Measurements from ENCODE around the gene TNN. TPM values are rescaled to one million over a fixed set of nuclear protein-coding genes. Genes with fewer than 3 reads are reported as not detected.

Gene TNN
- total RNA-seq, 1 donor from 2014 or later = 0.26 TPM

DNA sequence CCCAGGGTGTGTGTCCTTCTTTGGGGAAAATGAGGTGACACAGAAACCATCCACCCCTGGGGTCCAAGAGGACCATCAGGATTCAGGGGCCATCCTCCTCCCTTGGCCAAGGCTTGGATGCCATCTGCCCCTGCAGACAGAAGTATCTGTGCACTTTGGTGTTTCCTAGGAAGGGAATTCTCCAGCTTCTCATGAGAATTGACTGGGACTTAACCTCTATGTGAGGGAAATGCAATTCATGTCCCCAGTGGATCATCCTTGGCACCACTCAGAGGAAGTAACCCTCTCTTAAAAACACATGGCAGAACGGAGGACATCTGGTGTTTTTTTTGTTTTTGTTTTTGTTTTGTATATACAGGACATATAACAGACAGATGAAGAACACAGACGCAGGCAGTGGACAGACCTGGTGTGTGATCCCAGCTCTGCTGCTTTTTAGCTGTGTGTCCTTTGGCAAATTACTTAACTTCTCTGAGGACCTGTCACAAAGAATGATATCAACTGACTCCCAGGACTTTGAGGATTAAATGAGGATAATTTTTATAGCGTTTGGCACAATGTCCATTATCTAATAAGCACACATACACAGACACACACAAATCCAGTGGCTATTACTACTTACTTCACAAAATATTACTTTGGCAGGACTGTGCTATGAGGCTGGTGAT is 3.8 kb downstream of the TNN start:
- Mint-ChIP-seq H3K4me1 (peaks cover 12% of the 10 kb centered on the region), H3K4me3 (no peak overlapping the region)
- TF ChIP-seq, protein P1, sequence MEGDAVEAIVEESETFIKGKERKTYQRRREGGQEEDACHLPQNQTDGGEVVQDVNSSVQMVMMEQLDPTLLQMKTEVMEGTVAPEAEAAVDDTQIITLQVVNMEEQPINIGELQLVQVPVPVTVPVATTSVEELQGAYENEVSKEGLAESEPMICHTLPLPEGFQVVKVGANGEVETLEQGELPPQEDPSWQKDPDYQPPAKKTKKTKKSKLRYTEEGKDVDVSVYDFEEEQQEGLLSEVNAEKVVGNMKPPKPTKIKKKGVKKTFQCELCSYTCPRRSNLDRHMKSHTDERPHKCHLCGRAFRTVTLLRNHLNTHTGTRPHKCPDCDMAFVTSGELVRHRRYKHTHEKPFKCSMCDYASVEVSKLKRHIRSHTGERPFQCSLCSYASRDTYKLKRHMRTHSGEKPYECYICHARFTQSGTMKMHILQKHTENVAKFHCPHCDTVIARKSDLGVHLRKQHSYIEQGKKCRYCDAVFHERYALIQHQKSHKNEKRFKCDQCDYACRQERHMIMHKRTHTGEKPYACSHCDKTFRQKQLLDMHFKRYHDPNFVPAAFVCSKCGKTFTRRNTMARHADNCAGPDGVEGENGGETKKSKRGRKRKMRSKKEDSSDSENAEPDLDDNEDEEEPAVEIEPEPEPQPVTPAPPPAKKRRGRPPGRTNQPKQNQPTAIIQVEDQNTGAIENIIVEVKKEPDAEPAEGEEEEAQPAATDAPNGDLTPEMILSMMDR (conservative IDR thresholded peaks at IDR 0.05) = no peak

DNA sequence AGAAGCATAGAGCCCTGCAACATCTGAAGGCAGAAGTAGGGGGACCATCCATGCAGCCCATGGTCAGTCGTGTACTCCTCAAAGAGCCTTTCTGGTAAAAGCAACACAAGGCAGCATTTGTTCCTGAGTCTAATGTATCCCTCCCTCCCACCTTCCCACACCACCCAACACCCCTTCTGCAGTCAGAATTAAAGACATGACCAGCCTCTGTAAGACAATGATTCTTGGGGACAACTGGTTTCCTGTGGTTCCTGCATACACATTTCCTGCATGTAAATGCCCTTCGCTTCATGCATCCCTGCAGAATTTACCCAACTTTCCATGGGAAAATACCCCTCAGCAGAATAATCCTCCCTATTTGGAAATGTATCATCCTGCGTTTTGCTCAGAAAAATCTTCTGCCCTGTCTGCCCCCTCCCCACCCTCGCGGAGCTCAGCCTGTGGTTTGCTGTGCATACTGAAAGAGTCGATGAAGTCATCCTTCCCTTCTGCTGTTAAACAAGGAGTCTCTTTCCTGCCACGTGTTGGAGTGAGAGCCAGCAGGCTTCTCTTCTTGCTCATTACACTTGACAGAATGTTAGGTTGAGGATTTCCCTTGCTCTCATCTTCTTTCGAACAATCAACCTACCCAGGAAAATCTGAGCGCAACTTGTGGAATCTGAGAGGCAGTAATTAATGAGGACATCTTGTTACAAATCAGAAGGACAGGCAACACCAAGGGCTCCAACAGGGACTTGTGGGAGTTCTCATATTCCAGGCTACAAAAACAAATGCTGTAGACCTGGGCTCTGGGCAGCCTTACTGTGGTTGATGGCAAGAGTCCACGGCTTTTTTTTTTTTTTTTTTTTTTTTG is 4.7 kb downstream of the TNN start:
- H3K36me3 Mint-ChIP-seq (ENCODE audit: low read depth) = no peaks in the 10 kb centered on the region
- peaks cover 12% of the 10 kb centered on the region for H3K4me1 Mint-ChIP-seq
- no peak overlapping the region for H3K27ac Mint-ChIP-seq (ENCODE audit: unreplicated experiment)
- DNase-seq (ENCODE audit: low read depth, low spot score) = no peak
- H3K9me3 Mint-ChIP-seq = no peaks in the 10 kb centered on the region
- no peak overlapping the region for H3K4me3 Mint-ChIP-seq
- TF ChIP-seq, protein P1 (conservative IDR thresholded peaks at IDR 0.05) = no peak
- no peaks in the 10 kb centered on the region for H3K27me3 Mint-ChIP-seq (ENCODE audit: low read depth)

More for the DNA sequence above, 3.8 kb downstream of the TNN start:
- no peaks in the 10 kb centered on the region for H3K36me3 Mint-ChIP-seq (ENCODE audit: low read depth)
- DNase-seq (ENCODE audit: low read depth, low spot score) = no peak
- no peaks in the 10 kb centered on the region for H3K27me3 Mint-ChIP-seq (ENCODE audit: low read depth)
- H3K27ac Mint-ChIP-seq (ENCODE audit: unreplicated experiment) = peak overlapping the region; percentile 46
- H3K9me3 Mint-ChIP-seq = no peaks in the 10 kb centered on the region

DNA sequence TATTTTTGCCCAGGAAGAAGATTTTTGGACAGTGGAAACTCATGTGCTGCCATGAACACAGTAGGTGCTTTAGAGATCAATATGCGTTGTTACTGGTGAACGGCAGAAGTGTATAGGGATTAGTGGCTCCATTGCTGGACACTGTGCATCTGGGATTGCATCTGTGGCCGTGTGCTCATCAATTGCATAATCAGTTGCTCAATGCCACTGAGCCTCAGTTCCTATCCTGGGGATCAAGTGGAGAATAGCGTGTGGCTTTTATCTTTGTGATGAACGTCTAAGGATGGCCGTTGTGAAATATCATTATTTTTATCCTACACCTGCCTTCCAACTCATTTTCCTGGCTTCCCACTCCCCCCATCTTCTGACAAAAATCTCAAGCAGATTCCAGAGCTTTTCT is 5.4 kb downstream of the TNN start:
- Mint-ChIP-seq H3K27ac (ENCODE audit: unreplicated experiment) (peak overlapping the region; percentile 54), H3K9me3 (no peaks in the 10 kb centered on the region), H3K4me3 (no peak overlapping the region), H3K36me3 (ENCODE audit: low read depth) (no peaks in the 10 kb centered on the region), H3K4me1 (peaks cover 12% of the 10 kb centered on the region), H3K27me3 (ENCODE audit: low read depth) (no peaks in the 10 kb centered on the region)
- TF ChIP-seq, protein P1 (conservative IDR thresholded peaks at IDR 0.05) = no peak
- DNase-seq (ENCODE audit: low read depth, low spot score) = no peak

DNA sequence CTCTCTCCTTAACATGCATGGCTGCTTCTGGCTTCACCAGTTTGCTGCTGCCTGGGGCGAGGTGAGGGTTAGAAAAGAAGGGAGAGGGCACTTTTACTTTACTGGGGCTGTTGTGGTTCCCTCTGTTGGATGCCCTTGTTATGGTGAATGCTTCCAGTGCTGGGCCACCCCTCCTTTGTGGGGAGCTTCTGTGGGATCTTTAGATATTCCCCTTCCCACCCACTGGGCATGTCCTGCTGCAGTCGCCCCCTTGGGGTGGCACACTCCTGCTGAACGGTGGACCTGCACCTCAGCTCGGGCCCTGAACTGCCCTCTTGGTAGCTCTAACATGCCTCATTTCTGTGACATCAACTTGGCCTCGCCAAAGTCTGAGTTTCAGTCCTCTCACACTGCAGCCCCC is 6.0 kb downstream of the TNN start:
- H3K27me3 Mint-ChIP-seq (ENCODE audit: low read depth) = no peaks in the 10 kb centered on the region
- no peaks in the 10 kb centered on the region for H3K36me3 Mint-ChIP-seq (ENCODE audit: low read depth)
- H3K27ac Mint-ChIP-seq (ENCODE audit: unreplicated experiment) = no peak overlapping the region
- no peak for DNase-seq (ENCODE audit: low read depth, low spot score)
- H3K4me1 Mint-ChIP-seq = peaks cover 12% of the 10 kb centered on the region
- no peaks in the 10 kb centered on the region for H3K9me3 Mint-ChIP-seq
- TF ChIP-seq, protein P1 (conservative IDR thresholded peaks at IDR 0.05) = no peak
- no peak overlapping the region for H3K4me3 Mint-ChIP-seq

DNA sequence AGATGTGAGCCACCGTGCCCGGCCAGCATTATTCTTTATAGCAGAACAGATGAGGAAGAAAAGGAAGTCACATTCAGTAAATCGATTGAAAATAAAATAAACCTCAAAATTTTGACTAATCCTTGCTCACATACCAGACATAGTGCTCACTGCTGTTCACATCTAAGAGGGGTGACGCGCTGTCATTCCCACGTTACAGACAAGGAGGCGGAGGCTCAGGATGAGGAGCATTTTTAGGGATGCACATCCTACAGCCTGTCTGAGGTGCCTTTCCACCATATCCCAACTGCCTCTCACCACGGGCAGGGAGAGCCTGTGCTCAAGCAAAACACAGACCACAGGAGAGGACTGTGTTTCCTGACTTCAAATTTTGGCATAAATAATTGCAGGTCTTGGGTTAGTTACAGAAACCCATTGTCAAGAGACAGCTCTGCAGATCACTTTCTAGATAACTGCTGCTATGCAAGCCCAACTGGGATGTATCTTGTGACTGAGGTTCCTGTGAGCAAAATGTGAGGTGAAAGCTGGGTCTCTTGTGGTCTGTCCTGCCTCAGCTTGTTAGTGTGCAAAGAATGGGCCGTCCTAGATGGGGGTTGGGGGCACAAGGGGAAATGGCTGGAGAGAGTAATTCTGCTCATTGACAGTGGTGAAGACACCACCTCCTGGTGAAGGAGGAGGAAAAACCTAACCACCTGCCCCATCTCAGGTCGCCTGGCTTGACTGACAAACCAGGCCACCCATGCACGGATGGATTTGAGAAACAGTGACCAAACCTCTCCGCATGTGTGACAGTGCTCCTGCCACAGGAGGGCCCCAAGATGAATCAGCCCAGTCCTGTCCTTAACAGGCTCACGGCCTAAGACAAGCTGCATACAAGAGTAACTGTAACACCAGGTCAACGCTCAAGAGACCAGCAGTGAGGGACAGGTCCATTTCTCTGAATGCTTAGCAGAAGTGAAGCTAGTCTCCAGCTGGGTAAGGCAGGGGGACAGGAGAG is 8.2 kb downstream of the TNN start:
- Mint-ChIP-seq H3K27ac (ENCODE audit: unreplicated experiment) (no peak overlapping the region), H3K4me1 (peaks cover 12% of the 10 kb centered on the region), H3K4me3 (no peak overlapping the region), H3K9me3 (no peaks in the 10 kb centered on the region), H3K27me3 (ENCODE audit: low read depth) (no peaks in the 10 kb centered on the region), H3K36me3 (ENCODE audit: low read depth) (no peaks in the 10 kb centered on the region)
- no peak for DNase-seq (ENCODE audit: low read depth, low spot score)
- TF ChIP-seq, protein P1 (conservative IDR thresholded peaks at IDR 0.05) = no peak

Data from neural crest cell (in vitro differentiated cells).